DND-41 (cell line): ENCODE measurements around the gene NPFFR2.

Experiments
- ATAC-seq: fragments of 200-7000 bp; cut with Tn5 transposase; 3 replicates; pipeline ENCODE4 v1.9.1; 2021; ENCODE audit warnings: low read depth; ENCODE audit not compliant: insufficient read depth
- DNase-seq: peaks from one replicate; pipeline ENCODE4 v3.0.0-alpha.2; 2020
- H2AFZ ChIP-seq: 2 replicates; pipeline ENCODE4 v1.6.0; 2012; ENCODE audit warnings: low read depth, low read length
- H3K27ac ChIP-seq: 2 replicates; pipeline ENCODE4 v1.5.1; 2012; ENCODE audit warnings: low read length, inconsistent platforms
- H3K27me3 ChIP-seq: fragments of 200-600 bp; sonication (generic); 2 replicates; pipeline ENCODE4 v1.6.0; 2012; ENCODE audit warnings: low read length, mild to moderate bottlenecking, inconsistent platforms; ENCODE audit not compliant: insufficient read depth, poor library complexity
- H3K36me3 ChIP-seq: 2 replicates; pipeline ENCODE4 v1.5.1; 2012; ENCODE audit warnings: low read length, inconsistent platforms; ENCODE audit not compliant: insufficient read depth
- H3K4me1 ChIP-seq: 2 replicates; pipeline ENCODE4 v1.5.1; 2012; ENCODE audit warnings: mild to moderate bottlenecking, low read length; ENCODE audit not compliant: insufficient read depth
- H3K4me2 ChIP-seq: 2 replicates; pipeline ENCODE4 v1.6.0; 2012; ENCODE audit warnings: mild to moderate bottlenecking, moderate library complexity, low read length, inconsistent platforms; ENCODE audit not compliant: insufficient read depth
- H3K4me3 ChIP-seq, 2 experiments: fragments of 200-600 bp in 1 of 2; shearing (Covaris generic) in 1 of 2; 2 replicates each; pipeline ENCODE4 v1.5.1; 2012 to 2016; ENCODE audit warnings: inconsistent platforms in 2 of 2, low read length in 2 of 2, mild to moderate bottlenecking in 2 of 2, low read depth in 1 of 2, moderate library complexity in 1 of 2
- H3K79me2 ChIP-seq: 2 replicates; pipeline ENCODE4 v1.6.0; 2012; ENCODE audit warnings: low read length, inconsistent platforms; ENCODE audit not compliant: insufficient read depth
- H3K9ac ChIP-seq: 2 replicates; pipeline ENCODE4 v1.6.0; 2012; ENCODE audit warnings: low read depth, mild to moderate bottlenecking, inconsistent platforms, low read length, moderate library complexity
- H3K9me3 ChIP-seq: 2 replicates; pipeline ENCODE4 v1.5.1; 2012; ENCODE audit warnings: low read length, moderate library complexity, mild to moderate bottlenecking, inconsistent platforms; ENCODE audit not compliant: insufficient read depth, severe bottlenecking
- H4K20me1 ChIP-seq: 2 replicates; pipeline ENCODE4 v1.6.0; 2012; ENCODE audit warnings: low read length; ENCODE audit not compliant: insufficient read depth
- CTCF ChIP-seq: IDR thresholded peaks from 2 replicates; pipeline ENCODE4 v1.5.1; 2012; ENCODE audit warnings: borderline replicate concordance, low read length, moderate library complexity, mild to moderate bottlenecking; ENCODE audit not compliant: poor library complexity, severe bottlenecking; ENCODE audit errors: extremely low read depth
- EZH2 ChIP-seq: IDR thresholded peaks from 3 replicates; pipeline ENCODE4 v1.6.1; 2012; ENCODE audit warnings: borderline replicate concordance, low read depth, mild to moderate bottlenecking, moderate library complexity, low read length, inconsistent platforms; ENCODE audit not compliant: severe bottlenecking

NPFFR2 gene

GRCh38 chr4:71995297-71995696 is 36.5 kb upstream of the NPFFR2 start:
- Histone ChIP-seq H2AFZ (no peak overlapping the region), H4K20me1 (no peaks in the 10 kb centered on the region), H3K4me1 (no peaks in the 10 kb centered on the region), H3K27me3 (no peaks in the 10 kb centered on the region), H3K9me3 (no peaks in the 10 kb centered on the region), H3K27ac (no peak overlapping the region), H3K4me3 (no peak overlapping the region), H3K79me2 (no peaks in the 10 kb centered on the region), H3K9ac (no peak overlapping the region), H3K4me2 (no peak overlapping the region), H3K36me3 (no peaks in the 10 kb centered on the region)
- TF ChIP-seq EZH2: no peak
- TF ChIP-seq CTCF: no peak
- DNase-seq (no peak), ATAC-seq (no peak)

GRCh38 chr4:72006586-72006985 is 25.2 kb upstream of the NPFFR2 start:
- ATAC-seq: no peak
- Histone ChIP-seq H3K27me3 (no peaks in the 10 kb centered on the region), H3K4me1 (no peaks in the 10 kb centered on the region), H3K79me2 (no peaks in the 10 kb centered on the region), H3K4me3 (no peak overlapping the region), H3K27ac (no peak overlapping the region), H4K20me1 (no peaks in the 10 kb centered on the region), H3K9ac (no peak overlapping the region), H2AFZ (no peak overlapping the region), H3K36me3 (no peaks in the 10 kb centered on the region), H3K9me3 (no peaks in the 10 kb centered on the region), H3K4me2 (no peak overlapping the region)
- no peak for DNase-seq
- no peak for TF ChIP-seq EZH2

GRCh38 chr4:72011906-72012305 is 19.9 kb upstream of the NPFFR2 start:
- Histone ChIP-seq H4K20me1 (no peaks in the 10 kb centered on the region), H3K4me3 (no peak overlapping the region), H3K4me1 (no peaks in the 10 kb centered on the region), H3K27me3 (no peaks in the 10 kb centered on the region), H3K27ac (no peak overlapping the region), H3K36me3 (no peaks in the 10 kb centered on the region), H2AFZ (no peak overlapping the region), H3K9ac (no peak overlapping the region), H3K9me3 (no peaks in the 10 kb centered on the region), H3K79me2 (no peaks in the 10 kb centered on the region), H3K4me2 (no peak overlapping the region)
- no peak for TF ChIP-seq CTCF
- no peak for TF ChIP-seq EZH2
- DNase-seq: no peak
- ATAC-seq: no peak

- Histone ChIP-seq H2AFZ (no peak overlapping the region), H3K4me2 (no peak overlapping the region), H3K4me3 (no peak overlapping the region), H3K9ac (no peak overlapping the region), H3K27ac (no peak overlapping the region), H4K20me1 (no peaks in the 10 kb centered on the region), H3K9me3 (no peaks in the 10 kb centered on the region), H3K4me1 (no peaks in the 10 kb centered on the region), H3K79me2 (no peaks in the 10 kb centered on the region), H3K27me3 (no peaks in the 10 kb centered on the region), H3K36me3 (no peaks in the 10 kb centered on the region)
- no peak for ATAC-seq
- no peak for DNase-seq
- no peak for TF ChIP-seq EZH2
- TF ChIP-seq CTCF: no peak
Observed at GRCh38 chr4:72016011-72016410, 15.8 kb upstream of the NPFFR2 start.
